ENCODE results near the gene CIAO2A.
"Not testable (repeated sequence)": the region's sequence is repeated elsewhere in the genome, so short reads cannot be mapped to it uniquely, and the experiment has no call there.

The CIAO2A gene

GRCh38 chr15:64112073-64112772, 18.6 kb upstream of the CIAO2A start:
- peak; percentile 33 for DNase-seq (ENCODE audit: low spot score)

GRCh38 chr15:64111679-64112050, 18.0 kb upstream of the CIAO2A start:
- DNase-seq (ENCODE audit: low spot score): no peak

DNA sequence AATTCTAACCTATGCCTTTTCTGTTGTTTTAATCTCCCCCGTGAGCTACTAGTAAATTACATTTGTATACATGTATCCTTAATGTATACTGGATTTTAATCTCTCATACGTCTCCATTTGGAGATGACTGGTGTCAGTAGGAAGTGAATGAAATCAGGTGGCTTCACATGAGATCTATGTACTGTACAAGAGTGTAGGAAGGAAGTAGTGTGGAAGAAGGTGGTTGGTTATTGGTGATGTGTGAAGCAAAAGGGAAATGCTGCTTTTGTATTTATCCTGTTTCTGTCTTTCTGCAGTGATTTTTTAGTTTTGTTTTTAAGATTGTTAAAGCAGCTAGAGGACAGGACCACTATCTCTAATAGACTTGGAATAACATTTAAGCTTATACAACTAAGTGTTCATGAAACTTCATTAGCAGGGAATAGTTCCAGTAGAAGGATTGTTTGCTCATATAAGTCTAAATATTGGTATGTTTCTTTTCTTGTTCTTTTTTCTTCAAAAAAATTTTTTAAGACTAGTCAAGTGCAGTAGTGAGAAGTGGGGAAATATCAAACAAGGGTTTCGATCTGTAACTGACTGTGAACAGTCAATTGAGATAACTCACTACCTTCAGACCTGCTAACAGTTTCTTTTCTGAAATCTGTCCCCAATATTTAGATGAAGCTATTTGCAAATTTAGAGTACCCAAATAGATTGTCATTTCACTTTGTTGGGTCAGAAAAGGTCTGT, 17.5 kb upstream of the CIAO2A start:
- DNase-seq (ENCODE audit: low spot score): no peak

DNA sequence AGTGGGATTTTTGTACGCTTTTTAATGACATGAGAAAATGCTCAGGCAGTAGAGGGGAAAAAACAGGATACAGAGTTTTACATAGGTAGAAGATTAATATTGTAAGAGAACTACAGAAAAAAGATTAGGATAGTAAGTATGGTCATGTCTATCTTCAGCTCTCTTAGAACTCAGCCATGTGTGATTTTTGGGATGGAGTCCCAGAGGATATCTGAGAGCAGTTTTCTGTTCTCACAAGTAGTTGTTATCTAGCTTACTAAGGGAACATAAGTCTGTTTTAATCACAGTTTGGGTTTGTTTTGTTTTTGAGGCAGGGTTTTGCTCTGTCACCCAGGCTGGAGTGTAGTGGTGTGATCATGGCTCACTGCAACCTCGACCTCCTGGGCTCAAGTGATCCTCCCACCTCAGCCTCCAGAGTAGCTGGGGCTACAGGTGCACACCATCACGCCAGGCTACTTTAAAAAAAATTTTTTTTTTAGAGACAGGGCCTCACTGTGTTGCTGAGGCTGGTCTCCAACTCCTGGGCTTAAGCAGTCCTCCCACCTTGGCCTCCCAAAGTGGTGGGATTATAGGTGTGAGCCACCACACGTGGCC, 16.6 kb upstream of the CIAO2A start:
- not testable (repeated sequence) for DNase-seq (ENCODE audit: low spot score)

- DNase-seq (ENCODE audit: low spot score): no peak
Measured at GRCh38 chr15:64107337-64107736, 13.7 kb upstream of the CIAO2A start.

DNA sequence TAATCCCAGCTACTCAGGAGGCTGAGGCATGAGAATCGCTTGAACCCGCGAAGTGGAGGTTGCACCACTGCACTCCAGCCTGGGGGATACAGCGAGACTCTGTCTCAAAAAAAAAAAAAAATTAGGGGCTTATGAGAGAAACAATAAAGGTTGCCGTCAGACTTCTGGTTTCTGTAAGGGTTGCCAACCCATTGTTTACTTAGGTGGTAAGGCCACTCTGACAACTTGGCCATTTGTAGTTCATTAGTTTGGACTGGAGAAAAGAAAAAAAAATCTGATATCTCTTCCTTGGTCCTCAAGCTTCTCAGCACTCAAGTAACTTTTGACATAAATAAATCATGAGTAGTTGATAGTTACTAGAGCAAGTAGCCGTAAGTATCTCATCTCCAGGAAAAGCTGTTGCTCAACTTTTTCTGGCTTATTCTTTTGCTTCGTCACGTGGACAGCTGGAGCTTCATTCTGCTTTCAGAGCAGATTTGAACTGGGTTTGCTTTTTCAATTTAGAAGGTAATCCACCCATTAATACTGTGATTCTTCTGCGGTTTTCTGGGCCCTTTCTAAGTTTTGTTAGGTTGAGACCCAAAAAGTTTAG, 11.6 kb upstream of the CIAO2A start:
- DNase-seq (ENCODE audit: low spot score): no peak

DNA sequence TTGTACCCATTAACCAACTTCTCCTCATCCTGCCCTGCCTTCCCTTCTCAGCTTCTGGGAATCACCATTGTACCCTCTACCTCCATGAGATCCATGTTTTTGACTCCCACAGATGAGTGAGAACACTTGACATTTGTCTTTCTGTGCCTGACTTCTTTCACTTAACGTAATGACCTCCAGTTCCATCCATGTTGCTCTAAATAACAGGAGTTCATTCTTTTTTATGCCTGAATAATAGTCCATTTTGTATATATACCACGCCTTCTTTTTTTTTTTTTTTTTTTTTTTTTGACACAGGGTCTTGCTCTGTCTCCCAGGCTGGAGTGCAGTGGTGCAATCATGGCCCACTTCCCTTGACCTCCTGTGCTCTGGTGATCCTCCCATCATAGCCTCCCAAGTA, 8.9 kb upstream of the CIAO2A start:
- DNase-seq (ENCODE audit: low spot score): no peak

DNA sequence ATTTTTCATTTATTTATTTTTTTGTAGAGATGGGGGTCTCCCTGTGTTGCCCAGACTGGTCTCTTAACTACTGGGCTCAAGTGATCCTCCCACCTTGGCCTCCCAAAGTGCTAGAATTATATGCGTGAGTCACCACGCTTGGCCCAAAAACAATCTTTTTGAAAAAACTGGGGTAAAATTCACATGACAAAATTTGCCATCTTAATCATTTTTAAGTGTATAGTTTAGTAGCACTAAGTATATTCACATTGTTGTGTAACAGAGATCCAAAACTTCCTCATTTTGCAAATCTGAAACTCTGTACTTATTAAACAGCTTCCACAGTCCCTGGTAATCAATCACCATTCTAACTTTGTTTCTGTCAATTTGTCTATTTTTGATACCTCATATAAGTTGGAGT, 7.3 kb upstream of the CIAO2A start:
- no peak for DNase-seq (ENCODE audit: low spot score)

DNA sequence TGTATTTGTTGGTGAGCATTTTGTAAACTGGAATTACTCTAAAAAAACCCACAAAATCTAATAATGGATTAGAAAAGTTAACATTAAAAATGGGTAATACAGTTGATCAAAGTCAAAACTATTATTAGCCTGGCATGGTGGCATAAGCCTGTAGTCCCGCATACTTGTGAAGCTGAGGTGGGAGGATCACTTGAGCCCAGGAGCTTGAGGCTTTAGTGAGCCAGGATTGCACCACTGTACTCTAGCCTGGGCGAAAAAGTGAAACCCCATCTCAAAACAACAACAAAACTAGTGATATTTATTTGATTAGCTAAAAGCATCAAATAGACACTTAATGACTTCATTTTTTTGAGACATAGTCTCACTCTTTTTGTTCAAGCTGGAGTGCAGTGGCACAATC, 5.7 kb upstream of the CIAO2A start:
- DNase-seq (ENCODE audit: low spot score): no peak

- peak; percentile 40 for DNase-seq (ENCODE audit: low spot score)
Measured at GRCh38 chr15:64096668-64097384, 3.2 kb upstream of the CIAO2A start.

DNA sequence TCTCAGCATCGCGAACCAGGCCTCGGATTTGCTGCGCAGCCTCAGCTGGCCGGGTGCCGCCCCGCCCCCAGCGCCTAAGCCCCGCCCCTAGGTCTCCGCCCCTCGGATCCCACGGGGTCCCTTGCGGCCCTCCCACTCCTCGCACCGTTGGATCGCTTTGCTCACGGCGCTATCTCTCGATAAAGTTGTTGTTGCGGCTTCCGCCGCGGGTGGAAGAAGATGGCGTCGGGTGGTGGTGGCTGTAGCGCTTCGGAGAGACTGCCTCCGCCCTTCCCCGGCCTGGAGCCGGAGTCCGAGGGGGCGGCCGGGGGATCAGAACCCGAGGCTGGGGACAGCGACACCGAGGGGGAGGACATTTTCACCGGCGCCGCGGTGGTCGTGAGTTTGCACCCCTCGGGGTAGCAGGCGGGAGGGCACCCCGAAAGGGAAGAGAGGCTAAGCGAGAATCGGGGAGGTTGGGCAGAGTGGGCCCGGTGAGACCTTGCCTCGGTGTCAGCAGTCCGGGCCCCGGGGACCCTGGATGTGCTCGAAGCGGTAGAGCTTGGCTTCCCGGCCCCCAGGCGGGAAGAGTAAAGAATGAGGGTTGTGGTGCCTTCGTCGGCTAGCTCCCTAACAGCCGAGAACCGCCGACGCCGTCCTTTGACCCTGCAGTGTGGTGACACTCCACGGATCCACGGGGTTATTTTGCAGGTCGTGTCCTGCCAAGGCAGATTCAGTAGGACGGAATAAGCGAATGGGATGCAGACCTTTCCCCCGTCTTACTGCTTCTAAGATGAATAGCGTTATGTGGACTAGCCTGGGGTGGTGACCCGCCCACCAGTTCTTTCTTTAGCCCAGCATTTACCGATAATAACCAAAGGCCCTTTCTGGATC, 2.4 kb upstream of the CIAO2A start, which contains the start of gene SNX1:
SNX1 (plus strand) TSS at position 188 of the 873 bp plus-strand sequence; CDS start at position 220, 32 bp downstream.
- DNase-seq (ENCODE audit: low spot score): peak; percentile 96

DNA sequence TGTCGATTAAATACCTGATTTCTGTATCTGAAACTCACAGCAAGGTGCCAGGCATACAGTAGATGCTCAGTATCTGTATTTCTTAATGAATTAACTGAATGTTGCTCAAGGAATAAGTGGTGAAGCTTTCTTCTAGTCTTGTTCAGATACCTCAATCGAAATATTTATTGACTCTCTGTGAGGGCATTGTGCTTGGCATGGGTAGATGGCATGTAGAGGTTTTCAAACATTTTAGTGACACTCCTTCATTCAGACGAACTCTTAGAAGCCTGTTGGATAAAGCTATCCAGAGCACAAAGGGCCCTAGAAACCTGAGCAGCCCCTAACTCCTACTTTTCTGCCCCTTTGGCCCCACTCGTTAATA, 1.8 kb upstream of the CIAO2A start:
- no peak for DNase-seq (ENCODE audit: low spot score)

GRCh38 chr15:64092864-64093626, 593 bp downstream of the CIAO2A start:
- DNase-seq (ENCODE audit: low spot score): peak; percentile 73

- DNase-seq (ENCODE audit: low spot score): peak; percentile 52
Measured at GRCh38 chr15:64092075-64092820, 1.4 kb downstream of the CIAO2A start.

DNA sequence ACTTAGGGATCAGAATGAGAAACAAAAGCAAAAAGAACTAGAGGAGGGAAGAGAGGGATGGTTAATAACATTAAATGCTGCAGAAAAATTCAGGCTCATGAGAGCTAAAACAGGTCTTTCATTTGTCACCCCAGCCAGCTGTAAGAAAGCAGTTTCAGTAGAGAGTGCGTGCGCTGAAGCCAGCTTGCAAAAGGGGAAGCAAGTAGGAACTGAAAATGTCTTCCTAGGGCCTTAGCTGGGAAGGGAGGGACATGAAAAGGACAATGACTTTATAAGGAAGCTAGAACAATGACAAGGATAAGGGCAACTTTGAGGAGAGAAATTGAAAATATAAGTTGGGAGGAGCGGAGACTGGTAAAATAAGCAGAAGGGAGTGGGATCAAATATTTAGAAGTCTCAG, 3.1 kb downstream of the CIAO2A start:
- DNase-seq (ENCODE audit: low spot score): no peak

- DNase-seq (ENCODE audit: low spot score): no peak
Measured at GRCh38 chr15:64089543-64090280, 3.9 kb downstream of the CIAO2A start.

DNA sequence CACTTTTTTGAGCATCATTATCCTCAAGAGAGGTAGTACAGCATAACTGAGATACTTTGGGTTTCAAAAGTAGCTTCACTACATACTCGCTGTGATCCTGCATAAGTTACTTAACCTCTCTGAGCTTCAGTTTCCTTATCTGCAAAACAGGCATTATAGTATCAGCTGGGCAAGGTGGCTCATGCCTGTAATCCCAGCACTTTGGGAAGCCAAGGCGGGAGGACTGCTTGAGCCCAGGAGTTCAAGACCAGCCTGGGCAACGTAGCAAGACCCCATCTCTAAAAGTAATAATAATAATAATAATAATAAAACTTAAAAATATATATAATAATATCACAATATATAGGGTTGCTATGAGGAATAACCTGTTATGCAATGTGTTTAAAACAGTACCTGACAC, 10.9 kb downstream of the CIAO2A start:
- DNase-seq (ENCODE audit: low spot score): no peak

- DNase-seq (ENCODE audit: low spot score): not testable (repeated sequence)
Measured at GRCh38 chr15:64073496-64073895, 20.1 kb downstream of the CIAO2A start.

DNA sequence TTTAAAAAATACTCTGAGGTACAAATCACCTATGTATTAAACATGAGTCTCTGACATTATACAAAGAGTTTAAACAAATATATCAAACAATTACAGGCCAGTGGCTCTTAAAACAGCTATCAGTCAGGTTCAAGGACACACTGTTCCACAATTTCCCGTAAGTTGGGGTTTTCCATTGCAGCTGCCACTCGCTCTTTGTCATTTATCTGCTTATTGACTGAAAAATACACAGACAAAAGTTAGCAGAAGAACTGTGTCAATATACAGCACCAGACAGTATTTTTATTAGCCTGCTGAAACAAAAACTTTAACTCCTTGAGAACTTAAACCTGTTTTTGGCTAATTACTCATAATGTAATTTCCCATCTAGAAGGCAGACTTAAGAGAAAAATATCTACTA, 20.8 kb downstream of the CIAO2A start:
- no peak for DNase-seq (ENCODE audit: low spot score)

Measured in hematopoietic multipotent progenitor cell treated with erythropoietin and hydrocortisone succinate and interleukin-3 and kit ligand, for 15 days (in vitro differentiated cells).